Inflammatory macrophage (primary cell): ENCODE measurements around the gene ABCB9.
"Not testable (repeated sequence)": the region's sequence is repeated elsewhere in the genome, so short reads cannot be mapped to it uniquely, and the experiment has no call there.

Experiments
- DNase-seq, 2 donors: peaks; one replicate each; pipeline ENCODE4 v3.0.0-alpha.2; 2020 to 2022

Gene ABCB9

DNA sequence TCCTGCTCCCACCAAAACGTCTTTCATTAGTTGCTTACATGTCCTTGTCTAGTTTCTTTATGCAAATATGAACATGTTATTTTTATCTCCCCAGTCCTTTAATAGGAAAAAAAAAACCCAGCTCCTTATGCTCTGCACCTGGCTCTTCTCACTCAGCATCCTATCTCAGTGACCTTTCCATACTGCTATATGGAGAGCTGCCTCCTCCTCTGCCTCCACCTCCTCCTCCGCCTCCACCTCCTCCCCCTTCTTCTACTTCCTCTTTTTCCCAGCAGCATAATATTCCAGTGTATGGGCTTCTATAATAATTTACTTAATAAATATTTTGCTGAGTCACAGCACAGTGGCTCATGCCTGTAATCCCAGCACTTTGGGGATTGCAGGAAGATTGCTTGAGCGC is 31.5 kb downstream of the ABCB9 start:
- DNase-seq = no peak

DNA sequence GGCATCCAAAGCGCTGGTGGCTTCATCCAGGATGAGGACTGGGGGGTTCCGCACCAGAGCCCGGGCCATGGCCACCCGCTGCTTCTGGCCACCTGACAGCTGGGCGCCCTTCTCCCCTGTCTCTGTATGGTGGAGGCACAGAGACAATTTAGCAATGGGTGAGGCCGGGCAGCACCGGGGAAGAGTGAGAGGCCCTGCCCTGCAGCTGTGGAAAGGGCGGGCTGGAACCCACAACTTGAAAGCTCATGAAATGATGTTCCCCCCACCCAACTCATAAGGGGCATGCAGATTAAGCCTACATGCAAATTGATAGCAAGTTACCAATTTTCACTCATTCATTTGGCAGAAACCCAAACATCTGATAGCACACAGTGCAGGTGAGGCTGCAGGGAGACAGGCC is 34.1 kb downstream of the ABCB9 start:
- DNase-seq = no peak

GRCh38 chr12:122929812-122930211 is 36.5 kb downstream of the ABCB9 start:
- DNase-seq = no peak

- DNase-seq = no peak
Observed at GRCh38 chr12:122929148-122929538, 37.1 kb downstream of the ABCB9 start.

GRCh38 chr12:122928404-122929147 is 37.7 kb downstream of the ABCB9 start:
- DNase-seq = no peak

DNA sequence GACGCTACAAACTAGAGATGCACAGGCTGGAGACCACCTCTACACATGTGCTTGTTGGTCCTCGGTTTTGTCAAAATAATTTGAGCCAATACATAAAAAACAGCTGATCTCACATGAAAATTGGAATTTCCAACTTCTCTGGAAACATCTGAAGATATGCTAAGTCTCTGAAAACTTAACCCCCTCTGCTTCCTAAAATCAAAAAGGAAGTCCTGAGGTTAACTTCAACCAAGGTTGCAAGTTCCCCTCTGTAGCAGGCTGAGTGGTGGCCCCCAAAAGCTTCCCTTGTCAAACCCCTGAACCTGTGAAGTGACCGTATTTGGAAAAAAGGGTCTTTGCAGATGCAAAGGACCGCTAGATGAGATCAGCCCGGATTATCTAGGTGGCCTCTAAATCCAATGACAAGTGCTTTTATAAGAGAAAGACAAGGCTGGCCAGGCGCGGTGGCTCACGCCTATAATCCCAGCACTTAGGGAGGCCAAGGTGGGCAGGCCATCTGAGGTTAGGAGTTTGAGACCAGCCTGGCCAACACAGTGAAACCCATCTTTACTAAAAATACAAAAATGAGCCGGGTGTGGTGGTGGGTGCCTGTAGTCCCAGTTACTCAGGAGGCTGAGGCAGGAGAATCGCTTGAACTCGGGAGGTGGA is 38.4 kb downstream of the ABCB9 start:
- peak in 1 of 2 donors; percentile 13 for DNase-seq

DNA sequence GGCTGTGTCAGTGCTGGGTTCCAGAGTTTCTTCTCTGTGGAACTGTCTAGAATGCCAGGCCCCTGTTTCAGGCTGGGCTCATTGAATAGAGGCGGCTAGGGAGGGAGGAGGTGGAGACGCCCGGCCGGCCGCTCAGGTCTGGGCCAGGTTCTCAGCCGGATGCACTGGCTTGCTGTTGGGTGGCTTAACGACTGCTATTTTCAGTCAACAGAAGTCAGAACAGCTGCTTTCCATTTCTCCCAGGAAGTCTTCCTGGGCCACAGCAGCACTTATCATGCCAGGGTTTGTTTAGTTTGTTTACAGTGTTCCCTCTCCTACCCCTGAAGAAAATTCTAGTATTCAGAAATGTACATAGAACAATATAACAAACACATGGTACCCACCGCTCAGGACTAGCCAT is 44.3 kb downstream of the ABCB9 start:
- no peak for DNase-seq

DNA sequence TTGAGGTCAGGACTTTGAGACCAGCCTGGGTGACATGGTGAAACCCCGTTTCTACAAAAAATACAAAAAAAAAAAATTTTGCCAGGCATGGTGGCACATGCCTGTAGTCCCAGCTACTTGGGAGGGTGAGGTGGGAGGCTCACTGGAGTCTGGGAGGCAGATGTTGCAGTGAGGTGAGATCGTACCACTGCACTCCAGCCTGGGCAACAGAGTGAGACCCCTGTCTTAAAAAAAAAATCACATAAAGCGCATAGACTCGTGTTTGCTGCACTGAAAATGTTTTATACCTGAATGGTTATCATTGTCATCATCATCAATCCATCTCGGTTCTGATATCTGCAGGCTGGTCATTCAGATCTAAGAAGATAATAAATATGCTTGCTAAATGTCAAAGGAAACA is 45.6 kb downstream of the ABCB9 start:
- no peak for DNase-seq

DNA sequence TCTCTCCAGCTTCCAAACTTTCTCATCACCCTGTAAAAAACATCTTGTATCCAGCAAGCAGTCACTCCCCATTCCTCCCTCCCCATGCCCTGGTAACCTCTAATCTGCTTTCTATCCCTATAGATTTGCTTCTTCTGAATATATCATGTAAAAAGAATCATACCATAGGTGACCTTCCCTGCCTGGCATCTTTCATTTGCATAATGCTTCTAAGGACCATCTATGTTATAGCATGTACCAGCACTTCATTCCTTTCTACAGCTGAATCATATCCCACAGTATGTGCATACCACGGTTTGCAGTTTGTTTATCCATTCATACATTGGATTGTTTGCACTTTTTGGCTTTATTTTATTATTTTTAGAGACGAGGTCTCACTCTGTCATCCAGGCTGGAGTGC is 47.4 kb downstream of the ABCB9 start:
- DNase-seq = no peak

- DNase-seq = peak in 1 of 2 donors; percentile 40
Observed at GRCh38 chr12:122917507-122918121, 48.6 kb downstream of the ABCB9 start.

DNA sequence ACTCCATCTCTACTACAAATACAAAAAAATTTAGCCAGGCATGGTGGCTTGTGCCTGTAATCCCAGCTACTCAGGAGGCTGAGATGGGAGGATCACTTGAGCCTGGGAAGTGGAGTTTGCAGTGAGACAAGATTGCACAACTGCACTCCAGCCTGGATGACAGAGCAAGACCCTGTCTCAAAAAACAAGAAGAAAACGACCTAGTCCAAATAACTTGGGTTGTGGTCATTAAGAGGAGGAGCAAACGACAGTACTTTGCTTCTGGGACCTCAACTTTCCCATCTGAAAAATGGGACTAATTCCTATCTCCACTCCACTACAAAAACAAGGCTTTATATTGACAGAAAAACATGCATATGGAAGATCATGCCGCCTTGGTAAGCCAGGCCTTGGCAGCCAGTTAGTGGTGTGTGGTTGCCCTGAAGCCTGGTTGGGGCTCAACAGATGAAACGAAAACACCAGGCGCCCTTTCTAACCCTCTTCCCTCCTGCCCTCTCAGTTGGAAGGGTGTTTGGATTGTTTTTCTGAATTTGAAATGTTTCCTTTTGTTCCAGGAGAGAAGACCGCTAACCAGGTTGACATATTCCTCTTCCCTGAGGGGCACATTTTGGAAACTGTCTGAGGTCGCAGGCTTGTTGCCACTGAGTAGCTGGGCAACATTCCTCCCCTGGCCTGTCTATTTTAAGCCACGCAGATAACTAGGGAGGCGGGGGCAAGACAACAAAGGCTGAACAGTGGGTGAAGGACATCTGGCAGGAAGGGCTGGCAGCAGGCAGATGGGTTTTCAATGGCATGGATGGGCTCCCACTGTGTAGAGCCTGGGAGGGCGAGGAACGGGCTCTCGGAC is 56.6 kb downstream of the ABCB9 start:
- DNase-seq = no peak

DNA sequence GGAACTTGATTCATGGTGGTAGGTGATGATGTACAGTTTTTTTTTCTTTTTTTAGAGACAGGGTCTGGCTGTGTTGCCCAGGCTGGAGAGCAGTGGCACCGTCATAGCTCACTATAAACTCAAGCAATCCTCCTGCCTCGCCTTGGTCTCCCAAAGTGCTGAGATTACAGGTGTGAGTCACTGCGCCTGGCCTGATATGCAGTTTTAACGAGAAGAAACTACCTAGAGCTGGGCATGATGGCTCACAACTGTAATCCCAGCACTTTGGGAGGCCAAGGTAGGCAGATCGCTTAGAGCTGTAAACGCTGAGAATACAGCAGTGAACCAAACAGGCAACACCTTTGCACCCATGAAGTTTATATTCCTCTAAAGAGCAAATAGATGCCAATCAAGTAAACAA is 57.3 kb downstream of the ABCB9 start:
- DNase-seq = no peak

- DNase-seq = not testable (repeated sequence)
Observed at GRCh38 chr12:122905258-122905657, 61.0 kb downstream of the ABCB9 start.

DNA sequence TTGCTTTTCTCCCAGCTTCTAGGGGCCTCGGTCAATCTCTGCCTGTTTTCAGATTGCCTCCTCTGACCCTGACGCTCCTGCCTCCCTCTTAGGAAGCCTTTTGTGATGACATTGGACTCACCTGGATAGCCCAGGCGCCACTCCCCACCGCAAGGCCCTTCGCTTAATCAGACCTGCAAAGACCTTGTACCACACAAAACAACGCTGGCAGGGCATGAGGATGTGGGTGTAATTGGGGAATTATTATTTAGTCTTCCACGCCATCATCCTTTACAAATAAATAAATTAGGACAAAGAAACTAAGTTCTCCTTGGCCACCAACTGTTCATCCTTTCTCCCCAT is 62.6 kb downstream of the ABCB9 start:
- no peak for DNase-seq

DNA sequence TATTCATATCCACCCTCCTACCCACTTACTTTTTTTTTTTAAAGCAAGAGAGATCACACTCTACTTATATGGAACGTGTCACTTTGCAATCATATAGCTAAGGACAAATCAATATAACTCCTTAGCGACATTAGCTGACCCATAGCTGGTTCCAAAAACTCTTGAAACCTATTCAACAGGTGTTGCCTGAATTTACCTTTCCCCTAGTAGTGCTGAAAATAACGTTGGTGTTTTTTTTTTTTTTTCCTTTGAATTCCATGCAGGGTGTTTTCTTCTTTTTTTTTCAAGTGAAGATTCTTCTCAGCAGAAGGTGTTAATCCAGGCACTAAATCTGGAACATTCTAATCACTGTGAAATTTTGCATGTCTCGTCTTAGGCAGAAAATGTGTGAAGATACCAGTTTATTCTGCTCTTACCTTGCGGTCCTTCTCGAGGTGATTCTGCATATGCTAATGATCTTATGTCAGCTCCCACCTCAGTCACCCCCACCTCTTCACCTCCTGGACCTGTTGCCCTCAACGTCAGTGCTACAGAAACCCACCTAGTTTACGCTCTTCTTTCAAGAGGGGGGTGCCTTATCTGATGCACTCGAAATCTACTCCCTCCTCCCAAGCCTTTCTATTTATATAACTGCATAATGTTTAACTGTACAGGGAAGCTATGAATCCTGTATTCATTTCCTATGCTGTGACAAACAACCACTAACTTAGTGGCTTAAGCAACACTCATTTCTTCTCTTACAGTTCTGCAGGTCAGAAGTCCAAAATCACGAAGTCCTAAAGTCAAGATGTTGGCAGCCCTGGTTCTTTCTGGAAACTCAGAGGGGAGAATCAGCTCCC is 63.2 kb downstream of the ABCB9 start:
- DNase-seq = peak in 1 of 2 donors; percentile 36

DNA sequence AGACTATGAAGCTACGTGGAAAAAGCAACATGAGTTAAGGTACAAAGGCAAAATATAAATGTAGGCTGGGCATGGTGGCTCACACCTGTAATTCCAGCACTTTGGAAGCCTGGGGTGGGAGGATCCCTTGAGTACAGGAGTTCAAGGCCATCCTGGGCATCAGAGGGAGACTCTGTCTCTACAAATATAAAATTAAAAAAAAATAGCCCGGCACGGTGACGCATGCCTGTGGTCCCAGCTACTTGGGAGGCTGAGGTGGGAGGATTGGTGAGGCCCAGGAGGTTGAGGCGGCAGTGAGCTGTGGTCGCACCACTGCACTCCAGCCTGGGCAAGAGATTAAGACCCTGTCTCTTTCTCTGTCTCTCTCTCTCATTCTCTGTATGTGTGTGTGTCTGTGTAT is 66.4 kb downstream of the ABCB9 start:
- DNase-seq = no peak

DNA sequence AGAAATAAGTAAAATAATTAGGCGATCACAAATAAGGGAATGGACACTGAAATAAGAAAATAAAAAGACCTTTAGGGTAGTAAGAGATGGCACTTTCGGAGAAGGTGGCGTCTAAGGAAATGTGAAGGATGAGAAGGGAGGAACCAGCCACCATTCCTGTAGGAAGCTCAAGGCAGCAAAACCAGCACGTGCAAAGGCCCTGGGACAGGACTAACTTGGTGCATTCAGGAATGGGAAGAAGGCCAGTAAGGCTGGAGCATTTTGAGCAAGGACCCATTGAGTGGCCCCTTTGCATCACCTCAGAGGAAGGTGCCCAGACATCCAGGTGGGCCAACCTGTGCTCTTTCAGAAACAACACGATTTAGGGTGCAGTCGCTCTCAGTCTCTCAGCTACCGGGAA is 69.6 kb downstream of the ABCB9 start:
- no peak for DNase-seq

DNA sequence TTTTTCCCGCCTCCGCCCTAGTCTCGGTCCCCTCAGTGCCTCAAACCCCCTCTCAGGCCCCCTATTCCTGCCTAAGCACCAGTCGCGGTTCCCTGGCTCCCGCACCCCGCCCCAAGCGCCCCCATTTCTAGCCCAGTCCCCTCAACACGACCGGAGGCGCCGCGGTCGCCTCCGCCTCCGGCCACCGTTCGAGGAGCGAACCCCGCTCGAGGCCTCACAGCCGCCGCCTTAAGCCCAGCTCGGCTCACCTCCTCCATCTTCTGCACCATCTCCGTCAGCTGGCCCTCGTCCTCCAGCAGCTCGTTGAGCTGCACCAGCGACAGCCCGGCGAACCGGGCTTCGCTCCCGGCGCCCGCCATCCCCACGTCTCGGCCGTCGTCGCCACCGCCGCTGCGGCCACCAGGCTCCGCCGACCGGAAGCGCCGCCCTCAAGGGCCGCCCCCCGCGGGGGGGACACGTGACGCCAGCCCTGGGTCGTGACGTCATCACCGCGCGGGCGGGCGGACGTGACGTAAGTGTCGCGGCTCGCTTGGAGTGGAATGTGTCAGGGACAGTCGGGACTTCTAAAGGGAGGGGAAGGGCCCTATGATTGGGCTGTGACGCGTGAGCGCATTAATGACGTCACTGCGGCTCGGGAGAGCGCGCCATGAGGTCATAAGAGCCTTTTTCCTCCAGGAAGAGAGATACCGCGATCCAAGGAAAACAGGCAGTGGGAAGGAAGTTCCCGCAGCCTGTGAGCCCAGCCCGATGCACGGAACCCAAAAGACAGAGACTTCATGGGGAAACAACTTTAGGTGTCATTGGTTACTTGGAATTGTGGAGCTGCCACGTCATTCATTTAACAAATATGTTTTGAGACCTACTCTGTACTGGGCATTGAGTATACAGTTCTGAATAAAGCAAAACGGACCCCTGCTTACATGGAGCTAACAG is 70.3 kb downstream of the ABCB9 start, which contains the start of gene VPS37B:
TSS of gene VPS37B (minus strand) at position 421 of the 933 bp plus-strand sequence. CDS start at position 359, 62 bp downstream.
- peak; percentile 90 for DNase-seq

DNA sequence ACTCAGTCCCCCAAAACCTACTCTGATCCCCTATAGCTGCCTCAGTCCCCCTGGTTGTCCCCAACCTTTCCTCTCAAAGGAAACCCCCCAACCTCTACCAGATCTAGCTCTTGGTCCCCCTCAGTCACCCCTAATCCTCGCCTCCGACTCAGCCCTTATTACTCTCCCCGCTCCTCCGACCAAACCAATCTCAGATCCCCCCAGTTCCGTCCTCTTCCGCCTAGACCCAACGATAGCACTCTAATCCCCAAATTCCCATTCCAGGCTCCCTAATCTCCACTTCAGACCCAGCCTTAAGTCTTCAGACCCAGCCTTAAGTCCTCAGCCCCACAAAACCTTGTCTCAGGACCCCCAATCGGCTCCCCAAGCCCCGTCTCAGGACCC is 71.0 kb downstream of the ABCB9 start:
- peak in 1 of 2 donors; percentile 14 for DNase-seq

DNA sequence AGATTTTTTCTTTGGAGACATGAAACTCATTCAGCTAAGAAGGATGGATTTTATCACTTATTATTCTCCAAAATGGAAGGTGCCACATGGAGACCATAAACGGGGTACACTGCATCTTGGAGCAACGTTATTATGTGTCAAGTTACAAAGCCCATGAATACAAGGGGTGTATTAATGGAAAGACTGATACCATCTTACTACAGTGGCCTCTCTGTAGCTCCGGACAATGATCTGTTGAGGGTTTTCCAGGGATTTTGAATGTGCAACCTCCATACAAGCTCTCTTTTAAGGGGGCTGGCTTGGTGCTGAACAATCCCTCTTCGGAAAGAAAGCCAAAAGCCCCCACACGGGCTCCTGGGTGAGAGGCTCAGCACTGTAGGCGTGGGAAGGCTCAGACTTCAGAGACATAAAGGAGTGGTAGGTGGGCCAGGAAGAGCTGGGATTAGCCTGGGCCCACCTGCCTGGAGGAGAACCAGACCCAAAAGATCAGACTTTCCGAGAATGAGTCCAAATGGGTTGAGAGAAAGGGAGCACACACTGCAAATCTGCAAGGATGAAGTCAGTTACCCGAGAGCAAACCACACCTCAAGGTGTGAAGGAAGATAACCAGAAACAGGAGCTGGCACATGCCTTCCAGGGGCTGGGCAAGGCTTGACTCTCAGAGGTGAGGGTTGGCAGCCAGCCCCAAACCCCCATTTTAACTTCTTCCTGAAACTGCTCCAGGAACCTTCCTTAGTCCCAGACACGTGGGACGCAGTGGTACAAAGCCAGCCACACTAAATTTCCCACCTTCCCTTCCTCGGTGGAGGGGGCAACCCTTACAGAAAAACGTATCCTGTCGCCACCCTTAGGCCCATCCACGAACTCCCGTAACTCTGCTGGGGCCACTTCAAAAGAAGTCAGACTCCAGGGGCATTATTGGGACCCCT is 71.8 kb downstream of the ABCB9 start:
- DNase-seq = no peak
